CD4-positive, alpha-beta T cell (primary cell): ENCODE data around the gene NARF. TPM values are rescaled to one million over a fixed set of nuclear protein-coding genes. Genes with fewer than 3 reads are reported as not detected.
"Not testable (repeated sequence)": the region's sequence is repeated elsewhere in the genome, so short reads cannot be mapped to it uniquely, and the experiment has no call there.

ENCODE experiments used
- ATAC-seq: fragments of 200-7000 bp; cut with Tn5 transposase; one replicate; pipeline ENCODE4 v1.10.0; 2022; ENCODE audit warnings: mild to moderate bottlenecking; ENCODE audit not compliant: poor library complexity
- CTCF ChIA-PET: fragments of 350-600 bp; sonication (Branson Sonifier 250); formaldehyde crosslinking; loops from one replicate; lab custom pipeline; 2021; ENCODE audit warnings: antibody characterized with exemption, inconsistent platforms; lab: Charles Lee
- POLR2A ChIA-PET: fragments of 350-600 bp; sonication (Branson Sonifier 250); formaldehyde crosslinking; loops from one replicate; lab custom pipeline; 2021; ENCODE audit warnings: antibody characterized with exemption, inconsistent platforms; lab: Charles Lee
- DNase-seq, 14 experiments: peaks; one replicate each; pipeline ENCODE4 v3.0.0-alpha.2; 2013 to 2020; ENCODE audit warnings: mixed read lengths in 2 of 14
- H3K27ac ChIP-seq, 2 donors: one replicate each; pipeline versions ENCODE4 v1.5.1 to v1.7.0; 2013; ENCODE audit warnings: low read length in 2 of 2, low read depth in 1 of 2, mild to moderate bottlenecking in 1 of 2
- H3K27me3 ChIP-seq, 2 experiments: 1 replicate in 1 of 2; 2 replicates in 1 of 2; pipeline versions ENCODE4 v1.6.1 to v1.7.0; 2013; ENCODE audit warnings: low read length in 2 of 2, control low read depth in 1 of 2, mild to moderate bottlenecking in 1 of 2, moderate library complexity in 1 of 2; ENCODE audit not compliant: insufficient read depth in 2 of 2, control insufficient read depth in 1 of 2
- H3K36me3 ChIP-seq: one replicate; pipeline ENCODE4 v1.6.1; 2013; ENCODE audit warnings: low read length, control low read depth; ENCODE audit not compliant: insufficient read depth
- H3K4me1 ChIP-seq: one replicate; pipeline ENCODE4 v1.6.1; 2013; ENCODE audit warnings: low read length, control low read depth; ENCODE audit not compliant: insufficient read depth
- H3K4me3 ChIP-seq: one replicate; pipeline ENCODE4 v1.5.1; 2013; ENCODE audit warnings: mild to moderate bottlenecking, low read length, moderate library complexity
- H3K9me3 ChIP-seq, 2 experiments: 1 replicate in 1 of 2; 2 replicates in 1 of 2; pipeline versions ENCODE4 v1.6.1 to v1.7.0; 2013; ENCODE audit warnings: low read length in 2 of 2, mild to moderate bottlenecking in 2 of 2, control low read depth in 1 of 2, moderate library complexity in 1 of 2; ENCODE audit not compliant: control insufficient read depth in 1 of 2, insufficient read depth in 1 of 2
- H3K27ac Mint-ChIP-seq: one replicate; pipeline ENCODE4 v1.8.0; 2020; ENCODE audit warnings: mixed read lengths
- H3K27me3 Mint-ChIP-seq: one replicate; pipeline ENCODE4 v1.8.0; 2021; ENCODE audit warnings: mixed read lengths
- H3K36me3 Mint-ChIP-seq: one replicate; pipeline ENCODE4 v1.8.0; 2021; ENCODE audit warnings: low read depth, mixed read lengths
- H3K4me1 Mint-ChIP-seq: one replicate; pipeline ENCODE4 v1.8.0; 2021; ENCODE audit warnings: low read depth, mixed read lengths
- H3K4me3 Mint-ChIP-seq: one replicate; pipeline ENCODE4 v1.8.0; 2020; ENCODE audit warnings: mild to moderate bottlenecking, mixed read lengths
- H3K9me3 Mint-ChIP-seq: one replicate; pipeline ENCODE4 v1.8.0; 2020; ENCODE audit warnings: mixed read lengths
- intact Hi-C, 2 experiments: fragments of 100-400 bp; cut with DNase I in 1 of 2; cut with micrococcal nuclease in 1 of 2; formaldehyde crosslinking; loops; one replicate each; pipeline versions ENCODE4 v1.15.1 to v1.9.0; 2023 to 2025; cut with DNase I, micrococcal nuclease
- total RNA-seq, 174 experiments: library from RNA in 2 of 174; stranded (reverse) in 2 of 174; gene quantifications; one replicate each; pipeline ENCODE4 v1.2.3 and lab custom pipeline; 2021 to 2026
- TF ChIP-seq, protein P1 (sequence below): fragments of 200-600 bp; IDR thresholded peaks from one replicate; pipeline ENCODE4 v1.8.0; 2022; ENCODE audit warnings: antibody characterized with exemption, mild to moderate bottlenecking

Gene NARF
- total RNA-seq, 2 experiments from 2014 or later, result 57.1 to 62.0 TPM

DNA sequence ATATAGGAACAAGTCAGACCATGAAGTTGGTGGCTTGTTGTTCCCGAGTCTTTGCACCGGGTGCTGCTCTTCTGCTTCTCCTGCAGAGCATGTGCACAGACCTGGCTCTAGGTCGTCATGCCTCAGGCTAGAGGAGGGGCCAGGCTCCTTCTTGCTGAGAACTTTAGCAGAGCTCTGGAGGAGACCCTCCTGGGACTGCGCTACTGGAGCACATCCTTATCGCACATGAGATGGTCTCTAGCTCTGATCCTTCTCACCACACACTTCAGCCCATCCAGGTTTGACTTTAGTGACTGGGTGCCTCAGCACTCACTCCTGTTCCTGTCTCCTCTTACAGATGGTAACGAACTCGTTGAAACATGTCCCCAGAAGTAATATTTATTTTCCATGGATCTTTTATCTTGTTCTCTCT is 75.9 kb downstream of the NARF start:
- TF ChIP-seq, protein P1, sequence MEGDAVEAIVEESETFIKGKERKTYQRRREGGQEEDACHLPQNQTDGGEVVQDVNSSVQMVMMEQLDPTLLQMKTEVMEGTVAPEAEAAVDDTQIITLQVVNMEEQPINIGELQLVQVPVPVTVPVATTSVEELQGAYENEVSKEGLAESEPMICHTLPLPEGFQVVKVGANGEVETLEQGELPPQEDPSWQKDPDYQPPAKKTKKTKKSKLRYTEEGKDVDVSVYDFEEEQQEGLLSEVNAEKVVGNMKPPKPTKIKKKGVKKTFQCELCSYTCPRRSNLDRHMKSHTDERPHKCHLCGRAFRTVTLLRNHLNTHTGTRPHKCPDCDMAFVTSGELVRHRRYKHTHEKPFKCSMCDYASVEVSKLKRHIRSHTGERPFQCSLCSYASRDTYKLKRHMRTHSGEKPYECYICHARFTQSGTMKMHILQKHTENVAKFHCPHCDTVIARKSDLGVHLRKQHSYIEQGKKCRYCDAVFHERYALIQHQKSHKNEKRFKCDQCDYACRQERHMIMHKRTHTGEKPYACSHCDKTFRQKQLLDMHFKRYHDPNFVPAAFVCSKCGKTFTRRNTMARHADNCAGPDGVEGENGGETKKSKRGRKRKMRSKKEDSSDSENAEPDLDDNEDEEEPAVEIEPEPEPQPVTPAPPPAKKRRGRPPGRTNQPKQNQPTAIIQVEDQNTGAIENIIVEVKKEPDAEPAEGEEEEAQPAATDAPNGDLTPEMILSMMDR, result no peak
- no peaks in the 10 kb centered on the region for H3K9me3 ChIP-seq
- ChIA-PET CTCF (no interaction called here), POLR2A (interaction anchor here (1.0 kb wide), 1 partner anchor 15 kb away, joined by 4 read pairs; the partner anchor contains the start of gene FOXK2)
- Mint-ChIP-seq H3K27me3 (no peaks in the 10 kb centered on the region), H3K9me3 (no peaks in the 10 kb centered on the region), H3K4me3 (peak overlapping the region; percentile 14), H3K4me1 (peaks cover 62% of the 10 kb centered on the region), H3K27ac (no peak overlapping the region), H3K36me3 (peaks cover 5% of the 10 kb centered on the region)
- DNase-seq (no peak), ATAC-seq (no peak)
- no peak overlapping the region for H3K27ac ChIP-seq
- no peak overlapping the region for H3K4me3 ChIP-seq
- peaks cover 58% of the 10 kb centered on the region for H3K4me1 ChIP-seq
- intact Hi-C loops, result no loop called here
- H3K27me3 ChIP-seq, result no peaks in the 10 kb centered on the region
- no peaks in the 10 kb centered on the region for H3K36me3 ChIP-seq

DNA sequence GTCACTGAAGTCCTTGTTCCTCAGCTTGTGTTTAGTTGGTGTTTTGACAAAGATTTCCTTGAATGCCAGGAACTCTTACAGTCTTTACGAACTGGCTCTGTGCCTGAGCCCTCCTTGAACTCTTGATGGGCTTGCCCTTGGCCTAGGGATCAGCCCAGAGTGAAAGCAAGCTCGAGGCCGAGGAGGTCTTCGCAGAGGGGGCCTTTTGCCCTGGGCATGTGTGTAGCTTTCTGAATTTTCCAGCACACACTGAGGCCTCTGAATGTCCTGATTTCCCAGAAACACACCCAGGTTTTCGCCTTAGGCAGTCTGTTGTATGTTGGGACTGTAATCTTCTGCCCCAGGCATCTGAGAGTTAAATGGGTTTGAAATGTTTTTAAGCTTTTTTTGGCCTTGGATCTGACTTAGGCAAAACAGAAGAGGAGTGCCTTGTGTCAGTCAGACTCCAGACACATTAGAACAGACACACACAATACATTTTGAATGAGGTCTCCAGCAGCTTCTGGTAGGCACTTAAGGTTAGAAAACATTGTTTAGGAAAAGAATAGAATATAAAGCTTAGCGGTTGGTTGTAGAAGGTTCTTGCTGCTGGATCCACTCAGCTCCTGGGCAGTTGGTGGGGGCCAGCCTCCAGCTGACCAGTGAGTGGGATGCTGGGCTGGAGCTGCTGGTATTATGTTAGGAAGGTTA is 78.1 kb downstream of the NARF start:
- Histone ChIP-seq H3K36me3 (no peaks in the 10 kb centered on the region), H3K27me3 (no peaks in the 10 kb centered on the region), H3K4me3 (no peak overlapping the region), H3K4me1 (peaks cover 43% of the 10 kb centered on the region), H3K27ac (no peak overlapping the region), H3K9me3 (no peaks in the 10 kb centered on the region)
- ATAC-seq, result no peak
- no peaks in the 10 kb centered on the region for H3K9me3 Mint-ChIP-seq
- peaks cover 5% of the 10 kb centered on the region for H3K36me3 Mint-ChIP-seq
- CTCF ChIA-PET, result interaction anchor here (0.9 to 2.1 kb wide), 4 partner anchors 9 to 577 kb away, joined by 3 to 6 read pairs (median 3); no protein-coding TSS in a partner anchor
- POLR2A ChIA-PET, result interaction anchor here (0.9 to 1.3 kb wide), 2 partner anchors 15 to 22 kb away, joined by 3 read pairs; no protein-coding TSS in a partner anchor
- no peak for DNase-seq
- TF ChIP-seq, protein P1, result no peak
- intact Hi-C loops, result no loop called here
- H3K27me3 Mint-ChIP-seq, result no peaks in the 10 kb centered on the region
- H3K27ac Mint-ChIP-seq, result peak overlapping the region; percentile 73
- H3K4me1 Mint-ChIP-seq, result peaks cover 56% of the 10 kb centered on the region
- H3K4me3 Mint-ChIP-seq, result peak overlapping the region; percentile 27

DNA sequence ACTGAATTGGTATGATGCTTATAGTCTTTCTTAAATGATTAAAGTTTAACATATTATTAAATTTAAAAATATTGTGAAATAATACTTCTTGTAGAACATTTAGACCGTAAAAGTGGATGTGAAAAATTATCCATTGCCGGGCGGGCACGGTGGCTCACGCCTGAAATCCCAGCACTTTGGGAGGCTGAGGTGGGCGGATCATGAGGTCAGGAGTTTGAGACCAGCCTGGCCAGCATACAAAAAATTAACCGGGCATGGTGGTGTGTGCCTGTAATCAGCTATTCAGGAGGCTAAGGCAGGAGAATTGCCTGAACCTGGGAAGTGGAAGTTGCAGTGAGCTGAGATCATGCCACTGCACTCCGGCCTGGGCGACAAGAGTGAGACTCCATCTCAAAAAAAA is 78.7 kb downstream of the NARF start:
- CTCF ChIA-PET, result interaction anchor here (2.1 kb wide), 1 partner anchor 17 kb away, joined by 6 read pairs; no protein-coding TSS in a partner anchor
- peaks cover 42% of the 10 kb centered on the region for H3K4me1 ChIP-seq
- H3K27me3 ChIP-seq, intact Hi-C loops, DNase-seq, H3K4me3 Mint-ChIP-seq, H3K27ac Mint-ChIP-seq, H3K36me3 Mint-ChIP-seq, ATAC-seq, H3K4me3 ChIP-seq, H3K9me3 ChIP-seq, H3K27me3 Mint-ChIP-seq, H3K27ac ChIP-seq, H3K36me3 ChIP-seq, H3K9me3 Mint-ChIP-seq: not testable (repeated sequence)
- H3K4me1 Mint-ChIP-seq, result peaks cover 55% of the 10 kb centered on the region
- POLR2A ChIA-PET, result interaction anchor here (0.6 to 0.9 kb wide), 2 partner anchors 21 to 118 kb away, joined by 3 to 4 read pairs; no protein-coding TSS in a partner anchor

DNA sequence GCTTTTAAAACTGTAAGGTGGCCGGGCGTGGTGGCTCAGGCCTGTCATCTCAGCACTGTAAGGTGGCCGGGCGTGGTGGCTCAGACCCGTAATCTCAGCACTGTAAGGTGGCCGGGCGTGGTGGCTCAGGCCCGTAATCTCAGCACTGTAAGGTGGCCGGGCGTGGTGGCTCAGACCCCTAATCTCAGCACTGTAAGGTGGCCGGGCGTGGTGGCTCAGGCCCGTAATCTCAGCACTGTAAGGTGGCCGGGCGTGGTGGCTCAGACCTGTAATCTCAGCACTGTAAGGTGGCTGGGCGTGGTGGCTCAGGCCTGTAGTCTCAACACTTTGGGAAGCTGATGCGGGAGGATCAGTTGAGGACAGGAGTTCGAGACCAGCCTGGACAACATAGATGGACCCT is 80.5 kb downstream of the NARF start:
- H3K36me3 ChIP-seq, H3K27me3 ChIP-seq, ATAC-seq, H3K9me3 ChIP-seq, H3K27ac ChIP-seq, POLR2A ChIA-PET, DNase-seq, H3K9me3 Mint-ChIP-seq, H3K4me3 Mint-ChIP-seq, intact Hi-C loops, H3K36me3 Mint-ChIP-seq, H3K4me3 ChIP-seq, CTCF ChIA-PET, H3K27me3 Mint-ChIP-seq: not testable (repeated sequence)
- peaks cover 32% of the 10 kb centered on the region for H3K4me1 ChIP-seq
- Mint-ChIP-seq H3K27ac (peak overlapping the region; percentile 65), H3K4me1 (peaks cover 57% of the 10 kb centered on the region)

Other genes starting within 250 kb of the NARF start
- gene CCDC57, start 245.9 kb upstream of the NARF start, total RNA-seq, result 100 to 1,000 TPM; 129 to 135 TPM
- 10 to 100 TPM; 93.4 to 99.0 TPM for gene SLC16A3, start 229.7 kb upstream of the NARF start, total RNA-seq
- 100 to 1,000 TPM; 277 to 286 TPM for gene CSNK1D, start 185.0 kb upstream of the NARF start, total RNA-seq
- gene CD7, start 141.1 kb upstream of the NARF start, total RNA-seq, result 100 to 1,000 TPM; 225 to 234 TPM
- gene SECTM1, start 125.0 kb upstream of the NARF start, total RNA-seq, result 1 to 10 TPM; 2.1 to 3.1 TPM
- not detected for gene TEX19, start 99.5 kb upstream of the NARF start, total RNA-seq
- gene UTS2R, start 87.0 kb upstream of the NARF start, total RNA-seq, result not detected
- gene HEXD, start 40.4 kb upstream of the NARF start, total RNA-seq, result 10 to 100 TPM; 27.8 to 31.2 TPM
- gene OGFOD3, start 40.2 kb upstream of the NARF start, total RNA-seq, result 10 to 100 TPM; 12.9 to 13.7 TPM
- gene CYBC1, start 8.0 kb upstream of the NARF start, total RNA-seq, result 10 to 100 TPM; 60.2 to 62.4 TPM
- gene FOXK2, start 61.0 kb downstream of the NARF start, total RNA-seq, result 10 to 100 TPM; 32.5 to 33.7 TPM
- 10 to 100 TPM; 49.8 to 54.3 TPM for gene WDR45B, start 189.7 kb downstream of the NARF start, total RNA-seq
- gene RAB40B, start 240.0 kb downstream of the NARF start, total RNA-seq, result 1 to 10 TPM; 1.6 to 2.0 TPM